GM19397 (cell line): Measurements from ENCODE around the gene TIMM9.
A peak's percentile ranks its signal among the peaks of the same experiment; 100 is the strongest.
"Not testable (repeated sequence)": the region's sequence is repeated elsewhere in the genome, so short reads cannot be mapped to it uniquely, and the experiment has no call there.

Source experiments
- ATAC-seq: cut with Tn5 transposase; IDR thresholded peaks from one replicate; pipeline ENCODE4 v1.9.1; 2021; ENCODE audit warnings: mild to moderate bottlenecking, moderate library complexity; ENCODE audit not compliant: unreplicated experiment

The TIMM9 gene

GRCh38 chr14:58398895-58399294, 28.4 kb downstream of the TIMM9 start:
- ATAC-seq, result no peak

- ATAC-seq, result no peak
Measured at GRCh38 chr14:58398495-58398894, 28.8 kb downstream of the TIMM9 start.

DNA sequence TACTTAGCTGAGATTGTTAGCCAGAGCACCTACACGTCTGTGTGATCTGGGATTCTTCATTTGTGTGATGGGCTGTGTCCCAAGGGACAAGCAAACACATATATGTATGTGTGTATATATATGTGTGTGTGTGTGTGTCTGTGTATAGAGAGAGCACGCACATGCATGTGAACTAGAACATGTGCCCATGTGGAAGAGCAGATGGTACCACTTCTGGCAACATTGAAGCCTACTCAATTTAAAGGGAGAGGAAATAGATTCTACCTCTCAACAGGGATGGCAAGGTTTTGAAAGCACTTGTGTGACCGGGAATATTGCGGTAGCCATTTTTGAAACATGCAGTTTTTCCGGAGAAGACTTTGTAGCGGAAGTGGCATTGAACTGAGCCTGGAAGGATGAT, 30.2 kb downstream of the TIMM9 start:
- no peak for ATAC-seq

GRCh38 chr14:58395812-58396788, 31.2 kb downstream of the TIMM9 start, which contains the start of gene TOMM20L:
Gene TOMM20L (plus strand): TSS chr14:58395930. CDS start chr14:58395958, 28 bp downstream.
- ATAC-seq, result peak; percentile 94

- no peak for ATAC-seq
Measured at GRCh38 chr14:58395562-58395811, 31.8 kb downstream of the TIMM9 start.

DNA sequence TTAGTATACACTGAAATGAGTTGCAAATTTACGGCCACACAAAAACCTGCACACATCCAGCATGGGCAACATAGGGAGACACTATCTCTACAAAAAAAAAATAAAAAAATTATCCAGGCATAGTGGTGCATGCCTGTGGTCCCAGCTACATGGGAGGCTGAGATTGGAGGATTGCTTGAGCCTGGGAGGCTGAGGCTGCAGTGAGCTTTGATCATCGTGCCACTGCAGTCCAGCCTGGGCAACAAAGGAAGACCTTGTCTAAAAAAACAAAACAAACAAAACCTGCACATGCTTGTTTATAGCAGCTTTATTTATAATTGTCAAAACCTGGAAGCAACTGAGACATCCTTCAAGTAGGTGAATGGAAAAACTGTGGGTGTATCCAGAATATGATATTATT, 36.5 kb downstream of the TIMM9 start:
- ATAC-seq, result no peak

- ATAC-seq, result no peak
Measured at GRCh38 chr14:58376791-58377190, 50.5 kb downstream of the TIMM9 start.

DNA sequence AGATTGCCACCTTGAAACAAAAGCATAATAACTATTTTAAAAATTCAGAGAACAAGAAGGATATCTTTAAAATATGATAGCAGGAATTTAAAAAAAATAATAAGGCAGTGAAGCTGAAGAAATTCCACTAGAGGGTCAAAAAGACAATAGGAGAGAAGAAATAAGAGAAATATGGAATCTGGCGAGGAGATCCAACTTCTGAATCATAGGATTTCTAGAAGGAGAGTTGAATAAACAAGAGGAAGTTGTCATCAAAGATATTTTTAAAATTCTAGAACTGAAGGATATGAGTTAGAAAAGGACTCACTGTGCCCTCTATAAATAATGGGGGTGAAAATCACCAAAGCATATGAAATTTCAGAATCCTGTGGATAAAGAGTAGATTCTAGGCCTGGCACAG, 58.4 kb downstream of the TIMM9 start:
- no peak for ATAC-seq

- ATAC-seq, result no peak
Measured at GRCh38 chr14:58367296-58367695, 60.0 kb downstream of the TIMM9 start.

GRCh38 chr14:58364316-58364715, 63.0 kb downstream of the TIMM9 start:
- ATAC-seq, result no peak

DNA sequence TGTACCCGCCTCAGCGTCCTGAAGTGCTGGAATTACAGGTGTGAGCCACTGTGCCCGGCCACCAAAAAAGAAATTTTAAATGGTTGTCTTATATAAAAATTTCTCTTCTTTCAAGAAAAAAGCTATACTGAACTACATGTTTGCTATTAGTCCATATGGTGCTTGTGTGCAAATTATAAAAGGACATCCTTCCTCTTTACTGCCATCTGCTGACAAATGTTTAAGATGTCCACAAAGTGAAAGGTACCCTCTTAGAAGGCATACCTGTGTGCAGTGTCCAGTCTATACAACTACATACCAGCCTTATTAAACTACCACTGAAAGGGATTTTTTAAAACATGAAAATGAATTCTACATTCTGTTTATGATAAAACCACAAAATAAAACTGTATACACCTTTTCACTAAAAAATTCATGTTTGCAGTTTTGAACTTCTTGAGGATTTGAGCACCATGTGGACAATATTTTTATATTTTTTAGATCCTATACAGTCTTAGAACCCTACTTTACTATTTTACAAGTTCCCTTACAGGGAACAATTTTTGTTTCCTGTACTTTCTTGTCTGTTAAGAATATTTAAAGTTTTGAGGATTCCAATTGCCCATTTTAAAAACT, 64.4 kb downstream of the TIMM9 start:
- ATAC-seq, result no peak

DNA sequence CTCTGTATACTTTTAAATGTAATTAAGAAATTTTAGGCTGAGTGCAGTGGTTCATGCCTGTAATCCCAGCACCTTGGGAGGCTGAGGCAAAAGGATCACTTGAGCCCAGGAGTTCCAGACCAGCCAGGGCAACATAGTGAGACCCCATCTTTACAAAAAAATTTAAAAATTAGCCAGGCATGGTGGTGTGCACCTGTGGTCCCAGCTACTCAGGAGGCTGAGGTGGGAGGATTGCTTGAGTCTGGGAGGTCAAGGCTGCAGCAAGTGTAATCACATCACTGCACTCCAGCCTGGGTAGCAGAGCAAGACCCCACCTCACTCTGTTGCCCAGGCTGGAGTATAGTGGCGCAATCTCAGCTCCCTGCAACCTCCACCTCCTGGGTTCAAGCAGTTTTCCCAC, 65.1 kb downstream of the TIMM9 start:
- ATAC-seq, result not testable (repeated sequence)
